GM18951 (cell line): ENCODE measurements around the gene TMEM117.

Experiments
- POLR2A ChIP-seq: IDR thresholded peaks from 4 replicates; pipeline ENCODE4 v1.6.1; 2011; ENCODE audit warnings: mild to moderate bottlenecking; ENCODE audit not compliant: insufficient read length, insufficient read depth; ENCODE audit errors: extremely low read depth
- in situ Hi-C: fragments of 300-500 bp; cut with MboI; formaldehyde crosslinking; loops from one replicate; pipeline ENCODE4 v1.12.0; 2022; ENCODE audit warnings: low sequenced_read_pairs, mixed read lengths, inconsistent platforms; ENCODE audit not compliant: unreplicated experiment

Gene TMEM117

DNA sequence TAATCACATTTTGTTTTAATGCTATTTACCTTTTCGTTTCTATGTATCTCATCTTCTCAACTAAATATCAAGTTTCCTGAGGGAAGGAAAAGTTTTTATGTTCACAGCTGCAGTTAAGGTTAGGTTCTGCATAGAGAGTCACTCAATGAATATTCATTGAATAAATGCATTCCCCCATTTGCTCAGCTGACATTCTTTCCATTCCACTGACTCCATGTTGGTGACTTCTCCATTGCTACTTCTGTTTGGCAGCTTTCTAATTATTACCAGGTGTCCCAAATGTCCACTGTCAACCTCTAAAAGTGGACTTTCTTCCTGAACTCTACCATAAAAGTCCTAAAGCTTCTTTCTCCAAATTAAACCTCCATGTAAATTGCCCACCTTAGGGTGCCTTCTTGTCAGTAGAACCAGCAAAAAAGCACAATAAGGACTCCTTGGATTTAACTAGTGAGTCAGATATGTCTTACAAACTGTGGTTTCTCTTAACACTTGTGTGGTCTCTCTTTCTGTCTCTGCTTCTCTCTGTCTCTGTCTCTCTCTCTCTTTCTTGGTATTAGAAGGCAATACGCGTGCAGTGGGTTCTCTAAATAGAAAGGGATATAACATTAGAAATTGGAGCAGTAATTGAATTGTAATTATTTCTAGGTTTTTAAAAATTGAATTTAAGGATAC lies 85.9 kb downstream of the TMEM117 start:
- in situ Hi-C loops, result no loop called here
- no peak for TF ChIP-seq POLR2A

DNA sequence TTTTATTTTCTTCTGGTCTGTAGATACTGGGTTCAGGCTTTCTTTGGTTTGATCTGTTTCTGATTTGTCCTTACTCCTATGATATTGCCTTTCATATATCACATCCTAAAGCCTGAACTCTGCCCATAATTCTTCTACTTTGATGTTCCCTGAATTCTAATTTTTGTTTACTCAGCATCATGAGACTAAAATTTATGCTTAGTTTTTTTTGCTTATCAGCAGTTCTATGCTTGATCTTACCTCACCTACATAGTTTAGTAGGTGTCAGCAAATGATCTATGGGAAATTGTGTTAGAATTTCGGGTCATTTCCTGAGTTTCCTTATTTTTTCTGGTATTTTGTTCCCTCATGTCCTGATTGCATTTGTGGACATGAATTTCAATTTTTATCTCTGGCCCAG lies 94.2 kb downstream of the TMEM117 start:
- no peak for TF ChIP-seq POLR2A
- in situ Hi-C loops, result no loop called here

DNA sequence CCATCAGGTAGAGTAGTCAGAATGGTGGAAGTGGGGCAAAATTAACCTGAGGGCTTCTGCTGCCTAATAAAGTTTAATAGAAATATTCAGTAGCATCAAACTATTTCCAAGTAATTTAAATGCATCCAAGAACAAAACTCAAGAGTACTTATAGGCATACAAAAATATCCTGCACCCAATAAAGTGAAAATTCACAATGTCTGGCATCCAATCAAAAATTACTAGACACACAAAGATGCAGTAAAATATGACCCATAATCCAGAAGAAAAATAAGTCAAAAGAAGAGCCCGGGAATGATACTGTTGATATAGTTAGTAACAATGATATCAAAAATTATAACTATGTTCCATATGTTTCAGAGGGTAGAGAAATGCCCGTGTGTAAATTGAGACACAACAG lies 95.3 kb downstream of the TMEM117 start:
- no peak for TF ChIP-seq POLR2A
- in situ Hi-C loops, result no loop called here

DNA sequence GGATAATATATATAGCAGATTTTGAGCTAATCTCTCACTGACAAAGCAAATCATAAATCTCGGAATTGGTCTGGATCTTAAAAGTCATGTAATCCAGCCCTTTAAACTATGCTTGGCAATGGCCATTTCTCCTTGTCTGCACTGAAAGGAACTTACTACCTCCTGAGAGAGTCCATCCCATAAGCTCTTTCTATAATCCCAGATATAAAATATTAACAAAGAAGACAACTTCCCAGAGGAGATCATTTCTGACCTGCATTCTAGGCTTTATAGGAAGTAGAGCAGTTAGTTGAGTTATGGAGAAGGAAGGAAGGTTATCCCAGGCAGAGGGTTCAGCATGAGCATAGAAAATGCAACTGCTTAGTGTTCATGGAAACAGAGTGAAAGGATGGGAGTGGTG lies 99.7 kb downstream of the TMEM117 start:
- in situ Hi-C loops, result no loop called here
- no peak for TF ChIP-seq POLR2A

DNA sequence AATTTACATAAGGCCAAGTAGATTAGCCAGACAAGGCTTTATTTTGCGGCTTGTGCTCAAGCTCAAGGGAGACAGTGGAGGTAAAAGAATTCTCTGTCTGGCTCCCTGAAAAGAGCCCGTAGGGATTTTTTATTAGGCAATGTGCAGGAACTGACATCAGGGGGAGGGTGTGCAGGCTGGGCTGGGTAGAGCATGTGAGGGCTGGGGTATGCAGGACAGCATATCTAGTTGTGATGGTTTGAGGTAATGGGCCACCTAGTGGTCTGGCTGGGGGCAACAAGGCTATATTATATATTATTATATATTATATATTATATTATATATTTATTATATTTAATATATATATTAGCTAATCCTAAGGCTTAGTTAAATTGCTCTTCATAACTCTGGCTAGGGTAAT lies 102.1 kb downstream of the TMEM117 start:
- no peak for TF ChIP-seq POLR2A
- in situ Hi-C loops, result no loop called here

DNA sequence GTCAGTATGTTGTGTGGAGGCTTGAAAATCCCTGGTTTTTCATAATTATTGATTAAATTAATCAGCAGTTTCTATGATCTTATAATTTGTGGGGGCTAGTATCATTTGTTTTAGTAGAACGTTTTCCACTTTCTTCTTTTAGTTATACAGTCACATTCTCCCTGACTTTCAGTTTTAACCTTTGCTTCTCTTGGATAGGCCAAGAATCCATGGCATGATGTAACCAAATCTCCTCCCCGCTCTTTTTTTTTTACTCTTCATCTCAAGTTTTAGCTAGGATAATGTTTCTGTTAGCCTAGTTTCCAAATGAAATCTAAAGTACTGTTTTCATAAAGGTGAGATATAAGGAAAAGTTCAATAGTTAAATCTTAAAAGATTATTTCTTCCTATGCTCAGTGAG lies 106.5 kb downstream of the TMEM117 start:
- in situ Hi-C loops, result no loop called here
- TF ChIP-seq POLR2A, result no peak

DNA sequence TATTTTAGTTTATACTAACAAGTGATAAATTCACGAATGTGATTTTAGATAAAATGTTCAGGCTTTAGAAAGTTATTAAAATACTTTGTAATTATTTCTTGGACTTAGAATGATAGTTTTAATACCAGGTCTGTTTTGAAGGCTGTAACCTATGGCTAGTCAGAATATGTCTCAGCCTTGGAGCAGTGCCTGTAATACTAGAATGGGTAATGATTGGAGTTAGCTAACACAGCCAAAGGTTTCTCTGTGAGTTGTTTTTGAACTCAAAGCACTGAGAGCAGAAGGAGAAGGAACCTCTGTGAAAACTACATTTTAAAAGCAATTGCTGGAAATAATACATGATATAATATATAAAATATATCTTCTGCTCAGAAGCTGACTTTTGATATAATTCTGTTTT lies 110.1 kb downstream of the TMEM117 start:
- TF ChIP-seq POLR2A, result no peak
- in situ Hi-C loops, result no loop called here

DNA sequence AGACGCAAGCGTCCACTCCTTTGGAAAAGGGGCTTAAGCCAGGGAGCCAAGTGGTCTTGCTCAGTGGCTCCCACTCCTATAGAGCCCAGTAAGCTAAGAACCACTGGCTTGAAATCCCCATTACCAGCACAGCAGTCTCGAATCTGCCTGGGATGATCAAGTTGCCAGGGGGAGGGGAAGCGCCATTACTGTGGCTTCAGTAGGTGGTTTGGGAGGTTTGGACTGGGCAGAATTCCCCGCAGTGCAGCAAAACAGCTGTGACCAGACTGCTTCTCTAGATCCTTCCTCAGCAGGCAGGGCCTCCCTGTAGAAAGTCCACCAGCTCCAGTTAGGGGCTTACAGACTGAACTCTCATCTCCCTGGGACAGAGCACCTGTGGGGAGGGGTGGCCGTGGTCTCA lies 115.4 kb downstream of the TMEM117 start:
- TF ChIP-seq POLR2A, result no peak
- in situ Hi-C loops, result loop anchor here (25.0 kb wide), 1 partner anchor 986 kb away; no protein-coding TSS in a partner anchor

DNA sequence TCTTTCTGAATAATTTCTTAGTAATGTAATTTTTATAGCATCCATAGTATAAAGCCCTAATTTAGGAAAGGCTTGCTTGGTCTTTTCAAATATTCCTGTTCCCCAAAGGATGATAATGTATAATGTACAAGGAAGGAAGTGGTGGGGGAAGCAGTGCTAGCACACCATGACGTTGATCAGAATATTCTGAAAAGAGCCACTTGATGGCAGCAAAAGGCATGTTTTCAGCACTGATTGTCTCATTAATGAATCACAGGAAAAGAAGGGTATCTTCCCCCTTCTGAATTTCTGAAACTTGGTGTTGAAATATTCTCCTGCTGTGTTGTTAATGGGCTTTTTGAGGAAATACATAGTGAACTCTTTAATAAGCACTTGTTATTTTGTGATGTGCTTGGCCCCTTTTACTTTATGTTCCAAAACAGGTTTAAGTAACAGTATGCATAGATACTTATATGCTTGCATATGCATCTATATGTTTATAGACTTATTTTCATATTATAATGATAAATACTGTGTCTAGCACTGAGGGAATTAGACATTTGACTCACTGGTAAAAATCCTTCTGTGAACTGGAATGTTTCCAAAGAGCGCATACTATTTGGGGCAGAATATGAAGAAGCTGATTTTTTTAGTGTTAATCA lies 122.0 kb downstream of the TMEM117 start:
- in situ Hi-C loops, result loop anchor here (25.0 kb wide), 1 partner anchor 979 kb away; no protein-coding TSS in a partner anchor
- no peak for TF ChIP-seq POLR2A

DNA sequence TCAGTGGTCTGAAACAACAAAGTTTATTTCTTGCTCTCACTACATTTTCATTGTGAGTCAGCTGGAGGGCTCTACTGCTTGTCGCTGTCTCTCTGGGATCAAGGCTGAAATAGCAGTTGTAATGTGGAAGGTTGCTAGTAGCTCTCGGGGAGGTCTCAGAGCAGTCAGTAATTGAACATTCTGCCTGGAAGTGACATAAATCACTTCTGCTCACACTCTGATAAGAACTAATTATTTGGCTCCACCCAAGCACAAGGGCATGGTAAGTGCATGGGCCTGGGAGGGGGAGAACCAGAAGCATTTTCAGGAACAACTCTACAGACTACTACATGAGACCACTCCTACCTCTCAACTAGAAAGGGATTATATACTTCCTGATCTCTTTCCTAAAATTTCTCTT lies 128.2 kb downstream of the TMEM117 start:
- TF ChIP-seq POLR2A, result no peak
- in situ Hi-C loops, result loop anchor here (25.0 kb wide), 1 partner anchor 973 kb away; no protein-coding TSS in a partner anchor

DNA sequence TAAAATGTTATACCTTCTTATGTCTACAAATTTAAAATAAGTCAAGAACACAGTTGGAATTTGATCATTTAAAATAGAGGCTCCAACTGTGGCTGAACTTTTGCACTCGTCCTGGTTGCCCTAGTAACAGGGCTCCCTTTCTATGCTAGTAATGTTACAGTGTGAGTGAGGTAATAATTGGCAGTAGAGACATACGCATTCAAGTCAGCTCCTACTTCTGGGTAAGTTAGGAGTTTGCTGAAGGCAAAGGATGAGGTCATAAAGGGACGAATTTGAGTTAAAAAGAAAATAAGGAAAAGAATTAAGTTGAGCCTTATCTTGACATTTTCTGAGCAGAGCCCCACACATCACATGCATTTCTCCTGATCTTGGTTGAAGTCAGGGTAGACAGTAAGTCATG lies 129.1 kb downstream of the TMEM117 start:
- in situ Hi-C loops, result loop anchor here (25.0 kb wide), 1 partner anchor 972 kb away; no protein-coding TSS in a partner anchor
- no peak for TF ChIP-seq POLR2A

DNA sequence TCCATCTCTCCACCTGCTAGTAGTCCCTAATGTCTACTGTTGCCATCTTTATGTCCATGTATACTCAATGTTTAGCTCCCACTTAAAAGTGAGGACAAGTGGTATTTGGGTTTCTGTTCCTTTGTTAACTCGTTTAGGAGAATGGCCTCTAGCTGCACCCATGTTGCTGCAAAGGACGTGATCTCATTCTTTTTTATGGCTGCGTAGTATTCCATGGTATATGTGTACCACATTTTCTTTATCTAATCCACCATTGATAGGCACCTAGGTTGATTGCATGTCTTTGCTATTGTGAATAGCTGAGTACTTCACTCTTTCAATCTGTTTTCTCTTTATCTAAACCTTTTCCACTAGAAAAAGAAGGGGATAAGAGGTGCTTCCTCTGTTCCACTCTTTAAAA lies 130.0 kb downstream of the TMEM117 start:
- in situ Hi-C loops, result loop anchor here (25.0 kb wide), 1 partner anchor 971 kb away; no protein-coding TSS in a partner anchor
- TF ChIP-seq POLR2A, result no peak

DNA sequence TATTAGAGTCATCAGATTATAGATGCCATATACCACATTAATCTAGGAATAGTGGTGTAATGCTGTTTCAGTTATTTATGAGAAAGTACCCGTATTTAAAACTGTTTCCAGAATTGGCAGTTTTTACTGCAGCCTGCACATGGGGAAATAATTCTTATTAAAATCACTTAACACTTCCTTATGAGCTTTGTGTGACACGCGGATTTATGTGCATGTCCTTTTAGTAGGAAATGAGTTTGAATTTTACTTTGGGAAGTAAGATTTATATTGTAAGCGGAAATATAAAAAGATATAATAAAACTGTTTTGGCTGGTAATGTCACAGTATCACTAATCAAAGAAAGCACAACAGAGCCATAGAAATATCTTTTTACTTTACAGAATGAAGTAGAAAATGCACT lies 132.9 kb downstream of the TMEM117 start:
- in situ Hi-C loops, result loop anchor here (25.0 kb wide), 1 partner anchor 969 kb away; no protein-coding TSS in a partner anchor
- no peak for TF ChIP-seq POLR2A

DNA sequence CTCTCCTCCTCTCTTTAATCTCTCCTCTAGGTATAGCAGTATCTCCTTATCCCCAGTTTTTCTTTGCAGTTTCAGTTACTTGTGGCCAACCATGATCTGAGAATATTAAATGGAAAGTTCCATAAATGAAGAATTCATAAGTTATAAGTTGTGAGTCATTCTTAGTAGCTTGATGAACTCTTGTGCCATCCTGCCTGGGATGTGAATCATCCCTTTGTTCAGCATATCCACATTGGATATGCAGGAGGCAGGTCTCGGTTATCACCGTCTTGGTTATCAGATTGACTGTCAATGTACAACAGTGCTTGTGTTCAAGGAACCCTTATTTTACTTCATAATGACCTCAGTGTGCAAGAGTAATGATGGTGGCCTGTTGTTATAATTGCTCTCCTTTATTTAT lies 134.0 kb downstream of the TMEM117 start:
- TF ChIP-seq POLR2A, result no peak
- in situ Hi-C loops, result loop anchor here (25.0 kb wide), 1 partner anchor 967 kb away; no protein-coding TSS in a partner anchor

DNA sequence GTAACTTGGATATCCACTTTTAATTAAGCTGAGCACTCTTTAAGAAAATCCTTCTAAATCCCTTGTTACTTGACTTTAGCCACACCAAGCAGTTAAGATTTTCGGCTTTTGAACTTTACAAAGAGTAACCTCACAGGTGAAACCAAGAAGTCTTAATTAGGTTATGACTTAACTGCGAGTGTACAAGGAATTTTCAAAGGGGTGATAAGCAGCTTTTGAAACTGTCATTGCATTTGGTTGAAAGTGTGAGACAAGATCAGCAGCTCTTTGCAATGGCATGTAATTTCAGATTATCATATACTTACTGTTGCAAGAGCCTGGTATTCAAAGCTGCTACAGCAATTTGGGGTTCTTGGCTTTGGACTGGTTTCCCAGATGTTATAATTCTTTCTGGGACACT lies 137.5 kb downstream of the TMEM117 start:
- TF ChIP-seq POLR2A, result no peak
- in situ Hi-C loops, result loop anchor here (25.0 kb wide), 1 partner anchor 964 kb away; no protein-coding TSS in a partner anchor
